Measurements from ENCODE around the gene CDPF1.

- TF ChIP-seq CTCF (IDR thresholded peaks at IDR 0.05) (no peak), POLR2A (IDR thresholded peaks at IDR 0.05) (no peak)
These were observed 40.2 kb upstream of the CDPF1 start for GRCh38 chr22:46290121-46290842.
